GM12878 (cell line): ENCODE results near the gene SLFNL1.

Source experiments
- CHD2 ChIP-seq: IDR thresholded peaks from 2 replicates; pipeline ENCODE4 v1.6.1; 2011; ENCODE audit warnings: low read depth, low read length, improper control_type of control experiment, borderline replicate concordance
- EZH2 ChIP-seq: IDR thresholded peaks from 2 replicates; pipeline ENCODE4 v1.6.1; 2012; ENCODE audit warnings: low read depth, mild to moderate bottlenecking, control low read depth, inconsistent platforms, low read length, borderline replicate concordance; ENCODE audit not compliant: control insufficient read depth
- GATAD2B ChIP-seq: fragments of 450-650 bp; conservative IDR thresholded peaks from 2 replicates; pipeline ENCODE4 v1.6.1; 2017; ENCODE audit warnings: low read depth, mild to moderate bottlenecking, moderate library complexity
- JUNB ChIP-seq: IDR thresholded peaks from 2 replicates; pipeline ENCODE4 v1.6.1; 2016; ENCODE audit warnings: antibody characterized with exemption, mild to moderate bottlenecking
- NBN ChIP-seq: fragments of 450-650 bp; IDR thresholded peaks from 2 replicates; pipeline ENCODE4 v1.6.1; 2016
- POLR2A ChIP-seq: IDR thresholded peaks from 2 replicates; pipeline ENCODE4 v1.6.1; 2011; ENCODE audit warnings: low read depth, mild to moderate bottlenecking, low read length
- SMAD1 ChIP-seq: fragments of 450-650 bp; IDR thresholded peaks from 2 replicates; pipeline ENCODE4 v1.6.1; 2018; ENCODE audit warnings: mild to moderate bottlenecking, low read depth; ENCODE audit not compliant: partially characterized antibody
- SREBF2 ChIP-seq: IDR thresholded peaks from 2 replicates; pipeline ENCODE4 v1.6.1; 2012; ENCODE audit warnings: mild to moderate bottlenecking, low read length
- ZZZ3 ChIP-seq: IDR thresholded peaks from 2 replicates; pipeline ENCODE4 v1.6.1; 2011; ENCODE audit warnings: low read depth; ENCODE audit not compliant: control insufficient read depth, insufficient read length
- TF ChIP-seq, protein P1 (sequence below), 3 experiments: IDR thresholded peaks in 2 of 3; conservative IDR thresholded peaks in 1 of 3; 2 replicates each; pipeline ENCODE4 v1.5.1; 2011; ENCODE audit warnings: low read depth in 3 of 3, low read length in 3 of 3, mild to moderate bottlenecking in 3 of 3, control low read depth in 2 of 3, moderate library complexity in 2 of 3, inconsistent platforms in 1 of 3, mixed read lengths in 1 of 3; ENCODE audit not compliant: control insufficient read depth in 2 of 3, insufficient read depth in 1 of 3; ENCODE audit errors: extremely low read depth in 1 of 3
- TF ChIP-seq, protein P2 (sequence below): fragments of 450-650 bp; IDR thresholded peaks from 2 replicates; pipeline ENCODE4 v1.6.1; 2016; ENCODE audit warnings: mild to moderate bottlenecking, moderate library complexity, borderline replicate concordance
- TF ChIP-seq, protein P3 (sequence below): IDR thresholded peaks from 2 replicates; pipeline ENCODE4 v1.6.1; 2011; ENCODE audit warnings: borderline replicate concordance, low read depth, mild to moderate bottlenecking, moderate library complexity, mixed read lengths, low read length; ENCODE audit not compliant: insufficient read depth; ENCODE audit errors: extremely low read length

DNA sequence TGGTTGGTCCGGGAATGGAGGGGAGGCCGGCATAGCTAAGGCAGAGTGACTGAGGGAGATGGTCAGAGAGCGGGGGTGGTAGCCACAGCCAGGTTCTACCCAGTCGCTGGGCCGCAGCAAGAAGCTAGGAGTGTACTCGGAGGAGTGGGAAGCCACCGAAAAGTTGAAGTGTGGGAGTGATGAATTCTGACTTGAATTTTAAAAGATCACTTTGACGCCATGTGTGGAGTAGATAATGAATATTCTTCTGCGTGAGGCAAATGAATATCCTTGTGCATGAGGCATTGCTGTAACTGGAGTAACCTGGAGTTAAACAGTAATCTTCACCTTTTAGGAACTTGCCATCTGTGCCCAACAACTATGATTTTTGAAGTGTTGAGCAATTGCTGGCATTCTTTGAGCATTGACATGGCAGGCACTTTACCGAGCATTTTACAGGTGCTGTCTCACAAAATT lies 35.2 kb downstream of the SLFNL1 start:
- TF ChIP-seq EZH2 (no peak), JUNB (no peak), POLR2A (no peak), GATAD2B (no peak), SREBF2 (no peak), SMAD1 (no peak), CHD2 (no peak), ZZZ3 (no peak), NBN (no peak)
- TF ChIP-seq, protein P1, sequence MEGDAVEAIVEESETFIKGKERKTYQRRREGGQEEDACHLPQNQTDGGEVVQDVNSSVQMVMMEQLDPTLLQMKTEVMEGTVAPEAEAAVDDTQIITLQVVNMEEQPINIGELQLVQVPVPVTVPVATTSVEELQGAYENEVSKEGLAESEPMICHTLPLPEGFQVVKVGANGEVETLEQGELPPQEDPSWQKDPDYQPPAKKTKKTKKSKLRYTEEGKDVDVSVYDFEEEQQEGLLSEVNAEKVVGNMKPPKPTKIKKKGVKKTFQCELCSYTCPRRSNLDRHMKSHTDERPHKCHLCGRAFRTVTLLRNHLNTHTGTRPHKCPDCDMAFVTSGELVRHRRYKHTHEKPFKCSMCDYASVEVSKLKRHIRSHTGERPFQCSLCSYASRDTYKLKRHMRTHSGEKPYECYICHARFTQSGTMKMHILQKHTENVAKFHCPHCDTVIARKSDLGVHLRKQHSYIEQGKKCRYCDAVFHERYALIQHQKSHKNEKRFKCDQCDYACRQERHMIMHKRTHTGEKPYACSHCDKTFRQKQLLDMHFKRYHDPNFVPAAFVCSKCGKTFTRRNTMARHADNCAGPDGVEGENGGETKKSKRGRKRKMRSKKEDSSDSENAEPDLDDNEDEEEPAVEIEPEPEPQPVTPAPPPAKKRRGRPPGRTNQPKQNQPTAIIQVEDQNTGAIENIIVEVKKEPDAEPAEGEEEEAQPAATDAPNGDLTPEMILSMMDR (IDR thresholded peaks at IDR 0.05 in 2 of 3, conservative IDR thresholded peaks at IDR 0.05 in 1 of 3; ENCODE audit: control insufficient read depth in 2 of 3, extremely low read depth in 1 of 3, insufficient read depth in 1 of 3, low read depth in 3 of 3, low read length in 3 of 3): no peak
- TF ChIP-seq, protein P2, sequence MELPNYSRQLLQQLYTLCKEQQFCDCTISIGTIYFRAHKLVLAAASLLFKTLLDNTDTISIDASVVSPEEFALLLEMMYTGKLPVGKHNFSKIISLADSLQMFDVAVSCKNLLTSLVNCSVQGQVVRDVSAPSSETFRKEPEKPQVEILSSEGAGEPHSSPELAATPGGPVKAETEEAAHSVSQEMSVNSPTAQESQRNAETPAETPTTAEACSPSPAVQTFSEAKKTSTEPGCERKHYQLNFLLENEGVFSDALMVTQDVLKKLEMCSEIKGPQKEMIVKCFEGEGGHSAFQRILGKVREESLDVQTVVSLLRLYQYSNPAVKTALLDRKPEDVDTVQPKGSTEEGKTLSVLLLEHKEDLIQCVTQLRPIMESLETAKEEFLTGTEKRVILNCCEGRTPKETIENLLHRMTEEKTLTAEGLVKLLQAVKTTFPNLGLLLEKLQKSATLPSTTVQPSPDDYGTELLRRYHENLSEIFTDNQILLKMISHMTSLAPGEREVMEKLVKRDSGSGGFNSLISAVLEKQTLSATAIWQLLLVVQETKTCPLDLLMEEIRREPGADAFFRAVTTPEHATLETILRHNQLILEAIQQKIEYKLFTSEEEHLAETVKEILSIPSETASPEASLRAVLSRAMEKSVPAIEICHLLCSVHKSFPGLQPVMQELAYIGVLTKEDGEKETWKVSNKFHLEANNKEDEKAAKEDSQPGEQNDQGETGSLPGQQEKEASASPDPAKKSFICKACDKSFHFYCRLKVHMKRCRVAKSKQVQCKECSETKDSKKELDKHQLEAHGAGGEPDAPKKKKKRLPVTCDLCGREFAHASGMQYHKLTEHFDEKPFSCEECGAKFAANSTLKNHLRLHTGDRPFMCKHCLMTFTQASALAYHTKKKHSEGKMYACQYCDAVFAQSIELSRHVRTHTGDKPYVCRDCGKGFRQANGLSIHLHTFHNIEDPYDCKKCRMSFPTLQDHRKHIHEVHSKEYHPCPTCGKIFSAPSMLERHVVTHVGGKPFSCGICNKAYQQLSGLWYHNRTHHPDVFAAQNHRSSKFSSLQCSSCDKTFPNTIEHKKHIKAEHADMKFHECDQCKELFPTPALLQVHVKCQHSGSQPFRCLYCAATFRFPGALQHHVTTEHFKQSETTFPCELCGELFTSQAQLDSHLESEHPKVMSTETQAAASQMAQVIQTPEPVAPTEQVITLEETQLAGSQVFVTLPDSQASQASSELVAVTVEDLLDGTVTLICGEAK: no peak
- TF ChIP-seq, protein P3, sequence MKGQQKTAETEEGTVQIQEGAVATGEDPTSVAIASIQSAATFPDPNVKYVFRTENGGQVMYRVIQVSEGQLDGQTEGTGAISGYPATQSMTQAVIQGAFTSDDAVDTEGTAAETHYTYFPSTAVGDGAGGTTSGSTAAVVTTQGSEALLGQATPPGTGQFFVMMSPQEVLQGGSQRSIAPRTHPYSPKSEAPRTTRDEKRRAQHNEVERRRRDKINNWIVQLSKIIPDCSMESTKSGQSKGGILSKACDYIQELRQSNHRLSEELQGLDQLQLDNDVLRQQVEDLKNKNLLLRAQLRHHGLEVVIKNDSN: no peak
